HG02970 (cell line): ENCODE data around the gene HLCS.

Experiments
- ATAC-seq: cut with Tn5 transposase; IDR thresholded peaks from one replicate; pipeline ENCODE4 v1.9.1; 2021; ENCODE audit warnings: mild to moderate bottlenecking, moderate library complexity, moderate number of reproducible peaks; ENCODE audit not compliant: unreplicated experiment, low FRiP score

HLCS gene

GRCh38 chr21:36757196-36757595, 209.3 kb downstream of the HLCS start:
- ATAC-seq = no peak

DNA sequence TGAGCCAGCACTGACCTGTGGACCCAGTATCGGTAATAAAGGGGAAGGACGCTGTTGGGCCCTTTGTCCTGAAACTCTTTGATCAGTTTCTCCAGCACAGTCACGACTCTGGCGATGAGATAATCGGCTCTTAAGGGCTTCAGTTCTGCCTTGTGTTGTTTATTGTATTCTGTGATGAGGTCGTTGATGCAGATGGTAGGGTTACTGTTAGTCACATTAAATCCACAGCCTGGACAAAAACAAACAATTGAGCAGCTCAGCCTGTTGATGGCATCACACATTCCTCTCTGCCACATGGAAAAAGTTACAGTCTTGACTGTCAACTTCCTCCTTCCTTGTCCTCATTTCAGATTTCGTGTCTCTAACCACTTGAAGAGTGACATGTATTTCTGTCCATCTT, 209.9 kb downstream of the HLCS start:
- no peak for ATAC-seq

DNA sequence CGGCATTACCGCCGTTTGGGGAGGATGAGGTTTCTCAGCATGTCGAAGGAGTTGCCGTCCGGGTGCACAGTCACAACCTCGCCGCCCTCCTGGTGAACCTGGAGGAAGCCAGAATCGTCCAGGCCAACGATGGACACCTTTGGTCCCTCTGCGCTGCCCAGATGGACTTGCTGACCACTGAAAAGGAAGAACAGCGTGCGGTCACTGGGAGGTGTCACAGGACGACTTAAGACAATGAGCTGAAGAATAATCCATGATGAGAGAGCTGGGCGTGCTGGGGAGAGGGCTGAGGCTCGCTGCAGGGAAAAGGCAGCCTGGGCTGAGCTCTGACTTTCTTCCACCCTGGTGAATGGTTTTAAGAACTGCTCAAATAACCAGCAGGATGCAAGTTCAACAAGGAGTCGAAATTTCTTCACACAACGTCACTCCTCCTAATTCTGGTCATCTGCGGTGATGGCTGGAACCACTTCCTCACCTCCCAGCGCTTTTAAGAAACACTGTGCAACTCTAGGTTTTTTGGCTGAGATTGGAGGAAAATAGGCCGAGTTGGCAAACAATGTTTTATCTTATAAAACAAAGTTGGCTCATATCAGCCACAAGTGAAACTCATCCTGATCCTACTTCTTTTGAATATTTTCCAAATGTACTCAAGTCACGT, 212.1 kb downstream of the HLCS start:
- ATAC-seq = no peak

GRCh38 chr21:36753556-36753955, 212.9 kb downstream of the HLCS start:
- no peak for ATAC-seq

DNA sequence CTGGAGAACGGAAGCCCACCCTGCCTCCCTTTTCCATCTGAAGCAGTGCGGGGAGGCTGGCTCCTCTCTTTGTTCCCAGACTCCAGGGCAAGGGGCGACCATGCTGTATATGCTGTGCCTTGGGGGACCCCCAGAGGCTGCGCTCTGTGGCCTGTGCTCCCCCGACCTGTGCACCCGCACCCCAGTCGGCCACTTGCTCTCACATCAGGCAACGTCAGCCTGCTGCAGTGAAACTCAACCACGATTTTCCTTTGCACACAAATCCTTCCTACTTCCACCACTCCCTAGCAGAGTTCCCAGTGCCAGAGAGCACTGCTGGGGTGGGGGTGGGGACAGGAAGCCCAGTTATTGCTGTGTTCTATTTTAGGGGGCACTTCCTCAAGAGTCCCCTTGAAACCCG, 215.1 kb downstream of the HLCS start:
- no peak for ATAC-seq

- no peak for ATAC-seq
These were observed 215.9 kb downstream of the HLCS start for GRCh38 chr21:36750576-36750959.

GRCh38 chr21:36749935-36750575, 216.4 kb downstream of the HLCS start:
- no peak for ATAC-seq

DNA sequence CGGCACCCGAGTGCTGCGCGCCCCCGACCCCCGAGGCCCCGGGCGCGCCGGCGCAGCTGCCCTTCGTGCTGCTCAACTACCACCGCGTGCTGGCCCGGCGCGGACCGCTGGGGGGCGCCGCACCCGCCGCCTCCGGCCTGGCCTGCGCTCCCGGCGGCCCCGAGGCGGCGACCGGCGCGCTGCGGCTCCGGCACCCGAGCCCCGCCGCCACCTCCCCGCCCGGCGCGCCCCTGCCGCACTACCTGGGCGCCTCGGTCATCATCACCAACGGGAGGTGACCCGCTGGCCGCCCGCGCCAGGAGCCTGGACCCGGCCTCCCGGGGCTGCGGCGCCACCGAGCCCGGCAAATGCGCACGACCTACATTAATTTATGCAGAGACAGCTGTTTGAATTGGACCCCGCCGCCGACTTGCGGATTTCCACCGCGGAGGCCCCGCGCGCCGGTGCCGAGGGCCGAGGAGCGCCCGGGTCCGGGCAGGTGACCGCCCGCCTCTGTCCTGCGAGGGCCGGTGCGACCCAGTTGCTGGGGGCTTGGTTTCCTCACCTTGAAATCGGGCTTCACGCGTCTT, 218.6 kb downstream of the HLCS start:
- no peak for ATAC-seq

- ATAC-seq = no peak
These were observed 219.2 kb downstream of the HLCS start for GRCh38 chr21:36747041-36747814.

DNA sequence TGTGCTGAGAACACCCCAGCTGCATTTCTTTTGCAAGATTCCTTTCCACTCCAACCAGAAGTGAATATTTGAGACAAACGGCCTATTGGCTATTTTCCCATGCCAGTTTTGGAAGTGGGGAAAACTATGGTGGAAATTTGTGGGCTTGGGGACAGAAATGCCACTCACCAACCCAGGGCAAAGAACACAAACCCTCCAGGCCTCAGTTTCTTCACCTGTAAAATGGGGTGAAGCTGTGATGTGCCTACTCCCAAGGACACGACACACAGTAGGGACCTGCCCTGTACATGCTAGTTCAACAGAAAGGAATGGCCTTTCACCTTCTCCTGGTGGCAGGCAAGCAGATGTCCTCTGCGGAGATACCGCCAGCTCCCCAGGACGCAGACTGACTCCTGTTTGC, 221.0 kb downstream of the HLCS start:
- no peak for ATAC-seq

DNA sequence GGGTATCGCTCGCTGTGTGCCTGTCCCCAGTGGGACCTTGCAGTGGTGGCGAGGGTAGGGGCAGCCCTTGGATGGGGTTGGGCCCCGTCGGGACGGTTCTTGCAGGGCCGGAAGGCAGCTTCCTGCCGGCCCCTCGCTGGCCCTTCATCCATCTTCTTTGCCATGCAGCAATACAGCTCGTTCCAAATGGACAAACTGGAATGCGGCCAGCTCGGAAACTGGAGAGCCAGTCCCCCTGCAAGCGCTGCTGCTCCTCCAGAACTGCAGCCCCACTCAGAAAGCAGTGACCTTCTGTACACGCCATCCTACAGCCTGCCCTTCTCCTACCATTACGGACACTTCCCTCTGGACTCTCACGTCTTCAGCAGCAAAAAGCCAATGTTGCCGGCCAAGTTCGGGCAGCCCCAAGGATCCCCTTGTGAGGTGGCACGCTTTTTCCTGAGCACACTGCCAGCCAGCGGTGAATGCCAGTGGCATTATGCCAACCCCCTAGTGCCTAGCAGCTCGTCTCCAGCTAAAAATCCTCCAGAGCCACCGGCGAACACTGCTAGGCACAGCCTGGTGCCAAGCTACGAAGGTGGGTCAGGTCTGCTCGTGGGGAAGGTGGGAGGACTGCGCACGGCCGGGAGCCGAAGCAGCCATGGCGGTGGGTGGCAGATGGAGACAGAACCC, 221.8 kb downstream of the HLCS start:
- ATAC-seq = no peak

DNA sequence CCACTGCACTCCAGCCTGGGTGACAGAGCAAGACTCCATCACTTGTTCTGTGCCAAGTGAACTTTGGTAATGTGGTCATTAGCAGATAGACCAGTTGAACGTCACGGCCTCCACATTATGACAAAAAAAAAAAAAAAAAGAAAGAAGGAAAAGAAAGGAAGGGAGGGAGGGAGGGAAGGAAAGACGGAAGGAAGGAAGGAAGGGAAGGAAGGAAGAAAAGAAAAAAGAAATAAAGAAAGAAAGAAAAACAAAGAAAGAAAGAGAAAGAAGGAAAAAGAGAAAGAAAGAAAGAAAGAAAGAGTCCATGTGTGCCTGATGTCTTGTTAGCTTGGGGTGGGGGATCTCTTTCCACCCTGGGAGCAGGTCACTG, 222.3 kb downstream of the HLCS start:
- ATAC-seq = no peak

GRCh38 chr21:36743446-36743845, 223.0 kb downstream of the HLCS start:
- ATAC-seq = no peak

DNA sequence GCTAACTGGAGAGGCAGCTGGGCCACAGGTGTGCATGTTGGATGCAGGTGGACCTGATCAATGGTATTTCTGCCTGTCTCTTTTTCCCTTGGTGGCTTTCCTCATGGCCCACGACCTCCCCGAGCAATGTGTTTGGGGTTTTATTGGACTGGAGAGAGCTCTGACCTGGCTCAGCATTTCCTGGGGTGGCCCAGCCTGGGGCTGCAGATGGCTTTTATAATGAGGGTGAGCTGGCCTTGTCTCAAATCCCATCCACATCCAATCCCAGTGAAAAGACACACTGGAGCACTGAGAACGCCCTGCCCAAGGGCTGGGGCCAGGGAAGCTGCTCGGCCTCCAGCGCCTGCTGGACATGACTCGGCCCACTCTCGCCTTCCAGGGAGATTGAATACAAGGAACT, 223.5 kb downstream of the HLCS start:
- ATAC-seq = no peak

DNA sequence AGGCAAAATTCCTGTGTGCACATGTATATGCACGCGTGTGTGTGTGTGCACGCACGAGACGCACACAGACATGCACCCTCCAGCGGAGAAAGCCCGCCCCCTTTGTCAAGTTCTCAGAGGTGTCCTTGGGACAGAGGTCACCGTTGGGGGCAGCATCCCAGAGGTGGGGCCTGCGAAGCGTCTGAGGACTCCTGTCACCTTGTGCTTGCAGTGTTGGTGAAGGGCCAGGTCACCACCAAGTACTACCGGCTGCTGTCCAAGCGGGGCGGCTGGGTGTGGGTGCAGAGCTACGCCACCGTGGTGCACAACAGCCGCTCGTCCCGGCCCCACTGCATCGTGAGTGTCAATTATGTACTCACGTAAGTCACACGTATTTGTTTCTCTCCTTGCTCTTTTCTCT, 225.0 kb downstream of the HLCS start:
- ATAC-seq = no peak

GRCh38 chr21:36738489-36739126, 227.9 kb downstream of the HLCS start:
- ATAC-seq = no peak

DNA sequence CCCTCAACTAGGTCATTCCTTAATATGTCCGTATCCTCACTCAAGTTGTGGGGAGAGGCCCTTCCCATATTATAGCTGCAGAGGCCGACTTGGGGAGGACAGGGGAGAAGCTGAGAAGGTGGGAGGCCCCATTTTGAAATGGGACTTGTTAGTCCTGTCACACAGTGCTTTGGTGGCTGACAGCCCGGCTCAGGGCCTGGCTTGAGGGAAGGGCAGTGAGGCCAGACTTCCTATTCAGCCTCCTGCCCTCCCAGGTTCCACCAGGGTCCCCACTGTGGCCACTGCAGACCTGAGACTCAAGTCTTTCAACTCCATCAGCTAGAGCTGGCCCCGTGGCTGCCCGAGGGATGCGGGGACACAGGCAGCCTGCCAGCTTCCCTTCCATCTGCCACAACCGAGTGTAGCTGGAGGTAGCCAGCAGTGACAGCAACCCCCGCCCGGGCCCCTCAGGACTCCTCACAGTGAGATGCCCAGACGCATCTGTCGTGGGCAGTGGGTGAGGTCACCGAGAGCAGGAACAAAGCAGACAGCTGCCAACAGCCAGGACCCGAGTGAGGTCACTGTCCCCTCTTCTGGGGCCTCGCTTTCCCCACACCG, 230.6 kb downstream of the HLCS start:
- no peak for ATAC-seq

DNA sequence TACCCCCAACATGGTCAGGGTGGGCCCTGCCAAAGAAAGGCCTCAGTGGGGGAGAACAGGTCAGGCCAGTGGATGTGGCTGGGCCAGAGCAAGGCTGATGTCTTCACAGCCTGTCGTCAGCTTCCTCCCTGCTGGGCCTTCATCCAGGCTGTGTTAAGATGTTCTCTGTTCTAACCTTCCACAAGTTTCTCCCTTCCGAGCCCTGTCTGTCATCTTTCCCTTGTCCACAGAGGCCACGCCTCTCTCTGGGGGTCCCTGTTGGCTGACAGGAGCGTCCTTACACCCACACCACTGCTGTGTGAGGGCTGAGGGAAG, 231.3 kb downstream of the HLCS start:
- no peak for ATAC-seq

GRCh38 chr21:36734367-36735200, 231.9 kb downstream of the HLCS start:
- ATAC-seq = no peak
